Mesenchymal stem cell (in vitro differentiated cells and primary cell): Measurements from ENCODE around the gene GNPTG.
A peak's percentile ranks its signal among the peaks of the same experiment; 100 is the strongest.

Experiments used
- DNase-seq: peaks from one replicate; pipeline ENCODE4 v3.0.0-alpha.2; 2013
- H2AFZ ChIP-seq: one replicate; pipeline ENCODE4 v1.6.1; 2013; ENCODE audit warnings: low read depth, mild to moderate bottlenecking, control low read depth, inconsistent platforms, low read length, moderate library complexity
- H2AK5ac ChIP-seq: 2 replicates; pipeline ENCODE4 v1.6.1; 2013; ENCODE audit warnings: low read length, moderate library complexity, mild to moderate bottlenecking, inconsistent platforms; ENCODE audit not compliant: severe bottlenecking
- H2BK120ac ChIP-seq: one replicate; pipeline ENCODE4 v1.6.1; 2013; ENCODE audit warnings: low read depth, mild to moderate bottlenecking, inconsistent platforms, low read length, moderate library complexity
- H2BK12ac ChIP-seq, 2 experiments: one replicate each; pipeline ENCODE4 v1.6.1; 2013; ENCODE audit warnings: inconsistent platforms in 2 of 2, low read length in 2 of 2, mild to moderate bottlenecking in 2 of 2, moderate library complexity in 2 of 2, control low read depth in 1 of 2
- H2BK15ac ChIP-seq: one replicate; pipeline ENCODE4 v1.6.1; 2013; ENCODE audit warnings: mild to moderate bottlenecking, low read depth, inconsistent platforms; ENCODE audit not compliant: poor library complexity, severe bottlenecking
- H2BK5ac ChIP-seq: 2 replicates; pipeline ENCODE4 v1.6.1; 2013; ENCODE audit warnings: low read depth, mild to moderate bottlenecking, low read length, control low read depth, inconsistent platforms; ENCODE audit not compliant: poor library complexity, severe bottlenecking
- H3K14ac ChIP-seq, 2 experiments: one replicate each; pipeline ENCODE4 v1.6.1; 2013; ENCODE audit warnings: inconsistent platforms in 2 of 2, low read length in 2 of 2, control low read depth in 1 of 2, mild to moderate bottlenecking in 1 of 2, moderate library complexity in 1 of 2
- H3K18ac ChIP-seq, 2 experiments: one replicate each; pipeline ENCODE4 v1.6.1; 2013; ENCODE audit warnings: inconsistent platforms in 2 of 2, low read length in 2 of 2, control low read depth in 1 of 2, low read depth in 1 of 2, mild to moderate bottlenecking in 1 of 2
- H3K23ac ChIP-seq, 2 experiments: one replicate each; pipeline ENCODE4 v1.6.1; 2013; ENCODE audit warnings: inconsistent platforms in 2 of 2, low read length in 2 of 2, mild to moderate bottlenecking in 2 of 2, moderate library complexity in 2 of 2, control low read depth in 1 of 2
- H3K27ac ChIP-seq: 2 replicates; pipeline ENCODE4 v1.5.1; 2013; ENCODE audit warnings: mild to moderate bottlenecking, moderate library complexity, low read length, control low read depth, inconsistent platforms; ENCODE audit not compliant: poor library complexity, severe bottlenecking
- H3K27me3 ChIP-seq, 2 experiments: 2 replicates each; pipeline versions ENCODE4 v1.6.1 to v1.7.0; 2013; ENCODE audit warnings: low read length in 2 of 2, mild to moderate bottlenecking in 2 of 2, moderate library complexity in 2 of 2, control low read depth in 1 of 2, inconsistent platforms in 1 of 2; ENCODE audit not compliant: control insufficient read depth in 1 of 2, insufficient read depth in 1 of 2
- H3K36me3 ChIP-seq, 2 experiments: 2 replicates each; pipeline versions ENCODE4 v1.6.1 to v1.7.0; 2013; ENCODE audit warnings: low read length in 2 of 2, control low read depth in 1 of 2, inconsistent platforms in 1 of 2, low read depth in 1 of 2, mild to moderate bottlenecking in 1 of 2; ENCODE audit not compliant: insufficient read depth in 2 of 2, control insufficient read depth in 1 of 2
- H3K4ac ChIP-seq, 2 experiments: one replicate each; pipeline ENCODE4 v1.6.1; 2013; ENCODE audit warnings: inconsistent platforms in 2 of 2, low read length in 2 of 2, mild to moderate bottlenecking in 2 of 2, moderate library complexity in 2 of 2, control low read depth in 1 of 2, low read depth in 1 of 2
- H3K4me1 ChIP-seq: 2 replicates; pipeline ENCODE4 v1.6.1; 2013; ENCODE audit warnings: low read depth, low read length, control low read depth; ENCODE audit not compliant: control insufficient read depth, insufficient read depth
- H3K4me2 ChIP-seq: 2 replicates; pipeline ENCODE4 v1.6.1; 2013; ENCODE audit warnings: low read length, mild to moderate bottlenecking, inconsistent platforms; ENCODE audit not compliant: poor library complexity, severe bottlenecking
- H3K4me3 ChIP-seq, 2 experiments: 2 replicates each; pipeline versions ENCODE4 v1.5.1 to v1.7.0; 2013; ENCODE audit warnings: low read length in 2 of 2, mild to moderate bottlenecking in 2 of 2, control low read depth in 1 of 2, low read depth in 1 of 2; ENCODE audit not compliant: insufficient read depth in 1 of 2
- H3K79me1 ChIP-seq: replicated peaks from 2 replicates; pipeline ENCODE4 v1.6.1; 2013; ENCODE audit warnings: mild to moderate bottlenecking, control low read depth, low read length, inconsistent platforms; ENCODE audit not compliant: poor library complexity, severe bottlenecking
- H3K9ac ChIP-seq: 2 replicates; pipeline ENCODE4 v1.7.0; 2013; ENCODE audit warnings: mild to moderate bottlenecking, low read length, moderate library complexity
- H3K9me3 ChIP-seq: 2 replicates; pipeline ENCODE4 v1.7.0; 2013; ENCODE audit warnings: mild to moderate bottlenecking, low read length; ENCODE audit not compliant: control insufficient read depth
- H4K8ac ChIP-seq: one replicate; pipeline ENCODE4 v1.6.1; 2013; ENCODE audit warnings: inconsistent platforms, mild to moderate bottlenecking, low read length, moderate library complexity
- H4K91ac ChIP-seq: one replicate; pipeline ENCODE4 v1.6.1; 2013; ENCODE audit warnings: mild to moderate bottlenecking, low read length, inconsistent platforms
- WGBS: methylation state at CpG from one replicate; pipeline ENCODE4 v1.1.7; 2013; ENCODE audit warnings: mixed read lengths; 5-methylcytosine and 5-hydroxymethylcytosine counted together

Gene GNPTG

GRCh38 chr16:1371054-1371978 is 19.6 kb downstream of the GNPTG start:
- Histone ChIP-seq H2BK15ac (peak overlapping the region; percentile 19), H3K9me3 (no peaks in the 10 kb centered on the region), H3K4ac (no peak overlapping the region), H2BK12ac (no peak overlapping the region), H3K27me3 (no peaks in the 10 kb centered on the region), H3K27ac (no peak overlapping the region), H2BK5ac (no peak overlapping the region), H3K14ac (no peak overlapping the region), H2AK5ac (no peak overlapping the region), H3K23ac (no peak overlapping the region), H3K18ac (no peak overlapping the region), H3K4me3 (no peak overlapping the region), H3K79me1 (peaks cover 27% of the 10 kb centered on the region), H3K9ac (no peak overlapping the region), H3K4me2 (no peak overlapping the region), H2BK120ac (no peak overlapping the region), H4K91ac (no peak overlapping the region), H4K8ac (peak overlapping the region; percentile 65), H3K4me1 (peaks cover 18% of the 10 kb centered on the region), H3K36me3 (peaks cover 24 to 67% of the 10 kb centered on the region in 2 experiments), H2AFZ (no peak overlapping the region)
- DNase-seq: no peak
- 97% methylated on average over 31 of the region's 33 CpGs for WGBS

- H3K27ac ChIP-seq: no peak overlapping the region
- H3K79me1 ChIP-seq: peaks cover 28% of the 10 kb centered on the region
- H3K4me1 ChIP-seq: peaks cover 21% of the 10 kb centered on the region
- 93% methylated on average over 8 of the region's 21 CpGs for WGBS
- H2AK5ac ChIP-seq: no peak overlapping the region
- no peak overlapping the region for H3K23ac ChIP-seq
- H3K9ac ChIP-seq: no peak overlapping the region
- no peak overlapping the region for H2BK120ac ChIP-seq
- H3K18ac ChIP-seq: no peak overlapping the region
- H3K4me3 ChIP-seq: no peak overlapping the region
- no peak overlapping the region for H3K14ac ChIP-seq
- H2BK15ac ChIP-seq: no peak overlapping the region
- H4K91ac ChIP-seq: no peak overlapping the region
- H2AFZ ChIP-seq: no peak overlapping the region
- no peak overlapping the region for H4K8ac ChIP-seq
- H2BK5ac ChIP-seq: no peak overlapping the region
- H3K9me3 ChIP-seq: no peaks in the 10 kb centered on the region
- no peak overlapping the region for H3K4ac ChIP-seq
- peaks cover 16 to 63% of the 10 kb centered on the region in 2 experiments for H3K36me3 ChIP-seq
- no peaks in the 10 kb centered on the region for H3K27me3 ChIP-seq
- no peak overlapping the region for H3K4me2 ChIP-seq
- no peak overlapping the region for H2BK12ac ChIP-seq
- DNase-seq: no peak
Measured at GRCh38 chr16:1372292-1372950, 20.7 kb downstream of the GNPTG start.

GRCh38 chr16:1374418-1375297 is 22.9 kb downstream of the GNPTG start:
- 94% methylated on average over 46 of the region's 46 CpGs for WGBS
- DNase-seq: no peak
- no peak overlapping the region for H2BK12ac ChIP-seq
- no peak overlapping the region for H2BK15ac ChIP-seq
- H4K8ac ChIP-seq: no peak overlapping the region
- H3K79me1 ChIP-seq: peaks cover 33% of the 10 kb centered on the region
- no peak overlapping the region for H2AFZ ChIP-seq
- H3K18ac ChIP-seq: no peak overlapping the region
- H3K27ac ChIP-seq: no peak overlapping the region
- H3K14ac ChIP-seq: no peak overlapping the region
- no peak overlapping the region for H2AK5ac ChIP-seq
- H3K4ac ChIP-seq: no peak overlapping the region
- no peak overlapping the region for H3K4me2 ChIP-seq
- no peak overlapping the region for H4K91ac ChIP-seq
- H3K9ac ChIP-seq: no peak overlapping the region
- peaks cover 12 to 57% of the 10 kb centered on the region in 2 experiments for H3K36me3 ChIP-seq
- H3K9me3 ChIP-seq: no peaks in the 10 kb centered on the region
- no peak overlapping the region for H2BK5ac ChIP-seq
- no peaks in the 10 kb centered on the region for H3K27me3 ChIP-seq
- H3K4me3 ChIP-seq: no peak overlapping the region
- H2BK120ac ChIP-seq: no peak overlapping the region
- peaks cover 42% of the 10 kb centered on the region for H3K4me1 ChIP-seq
- no peak overlapping the region for H3K23ac ChIP-seq
